T-cell (primary cell): Measurements from ENCODE around the gene FMN1. TPM values are rescaled to one million over a fixed set of nuclear protein-coding genes. Genes with fewer than 3 reads are reported as not detected.

Experiments
- ATAC-seq, 4 experiments: fragments of 200-7000 bp in 3 of 4; fragments of 150-1000 bp in 1 of 4; cut with Tn5 transposase; replicated peaks in 1 of 4; 1 replicate in 3 of 4; 2 replicates in 1 of 4; pipeline ENCODE4 v1.10.0; 2021; ENCODE audit warnings: moderate library complexity in 3 of 4, mild to moderate bottlenecking in 2 of 4, moderate number of reproducible peaks in 1 of 4
- CTCF ChIA-PET, 2 donors: fragments of 300-600 bp; sonication (Branson Sonifier 250); formaldehyde crosslinking; loops; one replicate each; lab custom pipeline; 2022; ENCODE audit warnings: antibody characterized with exemption in 2 of 2; lab: Charles Lee
- POLR2A ChIA-PET, 2 donors: fragments of 300-600 bp; sonication (Branson Sonifier 250); formaldehyde crosslinking; loops; one replicate each; lab custom pipeline; 2022; ENCODE audit warnings: antibody characterized with exemption in 2 of 2; lab: Charles Lee
- DNase-seq, 35 experiments: peaks; one replicate each; pipeline versions ENCODE4 v3.0.0 to v3.0.0-alpha.2; 2013 to 2023
- H3K27ac ChIP-seq: one replicate; pipeline ENCODE4 v1.5.1; 2013; ENCODE audit warnings: low read length
- H3K27me3 ChIP-seq, 2 experiments: replicated peaks in 1 of 2; 1 replicate in 1 of 2; 2 replicates in 1 of 2; pipeline versions ENCODE4 v1.6.1 to v1.7.0; 2013; ENCODE audit warnings: low read length in 1 of 2, mixed read lengths in 1 of 2; ENCODE audit not compliant: control insufficient read depth in 2 of 2, insufficient read depth in 2 of 2; ENCODE audit errors: extremely low read depth in 1 of 2
- H3K36me3 ChIP-seq, 2 donors: 1 replicate in 1 of 2; 2 replicates in 1 of 2; pipeline versions ENCODE4 v1.6.1 to v1.7.0; 2013; ENCODE audit warnings: low read length in 1 of 2; ENCODE audit not compliant: control insufficient read depth in 2 of 2, insufficient read depth in 1 of 2; ENCODE audit errors: extremely low read depth in 1 of 2
- H3K4me1 ChIP-seq, 2 experiments: 1 replicate in 1 of 2; 2 replicates in 1 of 2; pipeline versions ENCODE4 v1.6.1 to v1.7.0; 2013; ENCODE audit warnings: low read length in 2 of 2, mixed read lengths in 1 of 2; ENCODE audit not compliant: insufficient read depth in 2 of 2, control insufficient read depth in 1 of 2; ENCODE audit errors: extremely low read depth in 1 of 2
- H3K4me3 ChIP-seq, 2 donors: 1 replicate in 1 of 2; 2 replicates in 1 of 2; pipeline versions ENCODE4 v1.5.1 to v1.7.0; 2013; ENCODE audit warnings: mild to moderate bottlenecking in 2 of 2, low read length in 1 of 2, moderate library complexity in 1 of 2; ENCODE audit not compliant: control insufficient read depth in 1 of 2; ENCODE audit errors: extremely low read depth in 1 of 2
- H3K9me3 ChIP-seq: 2 replicates; pipeline ENCODE4 v1.7.0; 2013
- H3K27ac Mint-ChIP-seq, 2 donors: one replicate each; pipeline ENCODE4 v1.8.0; 2020 to 2021; ENCODE audit warnings: mild to moderate bottlenecking in 2 of 2, mixed read lengths in 2 of 2
- H3K27me3 Mint-ChIP-seq, 2 donors: one replicate each; pipeline ENCODE4 v1.8.0; 2021 to 2022; ENCODE audit warnings: mixed read lengths in 2 of 2
- H3K36me3 Mint-ChIP-seq: one replicate; pipeline ENCODE4 v1.8.0; 2021; ENCODE audit warnings: mixed read lengths
- H3K4me1 Mint-ChIP-seq, 3 donors: one replicate each; pipeline ENCODE4 v1.8.0; 2020 to 2022; ENCODE audit warnings: mixed read lengths in 3 of 3, mild to moderate bottlenecking in 1 of 3
- H3K4me3 Mint-ChIP-seq, 3 donors: one replicate each; pipeline ENCODE4 v1.8.0; 2020 to 2022; ENCODE audit warnings: mild to moderate bottlenecking in 3 of 3, mixed read lengths in 3 of 3, moderate library complexity in 3 of 3
- H3K9me3 Mint-ChIP-seq, 3 donors: one replicate each; pipeline ENCODE4 v1.8.0; 2020 to 2022; ENCODE audit warnings: mixed read lengths in 3 of 3
- WGBS: methylation state at CpG from one replicate; pipeline ENCODE4 v1.1.5; 2013; ENCODE audit warnings: missing lambda C conversion rate; ENCODE audit not compliant: insufficient coverage; 5-methylcytosine and 5-hydroxymethylcytosine counted together
- total RNA-seq, 35 experiments: library from RNA in 6 of 35; stranded (reverse) in 6 of 35; fragments of 120-200 nt in 1 of 35; gene quantifications; one replicate each; pipeline versions ENCODE4 v1.2.1 to v1.2.4 and lab custom pipeline; 2013 to 2026

FMN1 gene
- total RNA-seq, 5 donors from 2014 or later (not counting 1 experiment from before 2014, with no cell fraction given): 0.20 to 22.4 (median 14.9) TPM

GRCh38 chr15:32735989-32736700 is 458.4 kb downstream of the FMN1 start:
- POLR2A ChIA-PET: no interaction called here
- CTCF ChIA-PET: no interaction called here
- Histone ChIP-seq H3K4me3 (no peak overlapping the region), H3K4me1 (no peaks in the 10 kb centered on the region), H3K27me3 (peaks cover 0 to under 1% of the 10 kb centered on the region in 2 experiments), H3K36me3 (no peaks in the 10 kb centered on the region), H3K9me3 (no peaks in the 10 kb centered on the region), H3K27ac (no peak overlapping the region)
- peaks cover 4 to 12% (median 6%) of the 10 kb centered on the region in 3 donors for H3K9me3 Mint-ChIP-seq
- DNase-seq (no peak), ATAC-seq (no peak)
- H3K4me1 Mint-ChIP-seq: no peaks in the 10 kb centered on the region
- no peak overlapping the region for H3K4me3 Mint-ChIP-seq
- no CpG with 5 or more reads among the region's 2 CpGs for WGBS
- H3K36me3 Mint-ChIP-seq: no peaks in the 10 kb centered on the region
- peaks cover 32 to 44% of the 10 kb centered on the region in 2 donors for H3K27me3 Mint-ChIP-seq
- H3K27ac Mint-ChIP-seq: no peak overlapping the region

- no peak overlapping the region for H3K4me3 Mint-ChIP-seq
- Histone ChIP-seq H3K9me3 (no peaks in the 10 kb centered on the region), H3K36me3 (no peaks in the 10 kb centered on the region), H3K4me1 (no peaks in the 10 kb centered on the region), H3K27me3 (peaks cover 0 to 7% of the 10 kb centered on the region in 2 experiments), H3K27ac (no peak overlapping the region), H3K4me3 (no peak overlapping the region)
- CTCF ChIA-PET: no interaction called here
- no peak for DNase-seq
- H3K27me3 Mint-ChIP-seq: peaks cover 43 to 47% of the 10 kb centered on the region in 2 donors
- H3K9me3 Mint-ChIP-seq: no peaks in the 10 kb centered on the region
- ATAC-seq: no peak
- POLR2A ChIA-PET: no interaction called here
- 0% methylated on average over 1 of the region's 3 CpGs for WGBS
- no peaks in the 10 kb centered on the region for H3K4me1 Mint-ChIP-seq
- no peaks in the 10 kb centered on the region for H3K36me3 Mint-ChIP-seq
- no peak overlapping the region for H3K27ac Mint-ChIP-seq
Observed at GRCh38 chr15:32733281-32733680, 461.2 kb downstream of the FMN1 start.

- WGBS: no CpG with 5 or more reads among the region's 6 CpGs
- H3K4me3 ChIP-seq: no peak overlapping the region
- no peaks in the 10 kb centered on the region for H3K9me3 Mint-ChIP-seq
- H3K9me3 ChIP-seq: no peaks in the 10 kb centered on the region
- H3K27ac ChIP-seq: no peak overlapping the region
- H3K36me3 Mint-ChIP-seq: no peaks in the 10 kb centered on the region
- H3K27ac Mint-ChIP-seq: no peak overlapping the region
- CTCF ChIA-PET: no interaction called here
- H3K36me3 ChIP-seq: no peaks in the 10 kb centered on the region
- H3K27me3 ChIP-seq: peaks cover 0 to 7% of the 10 kb centered on the region in 2 experiments
- H3K4me1 ChIP-seq: no peaks in the 10 kb centered on the region
- ATAC-seq: no peak
- POLR2A ChIA-PET: no interaction called here
- no peak for DNase-seq
- H3K4me1 Mint-ChIP-seq: no peaks in the 10 kb centered on the region
- H3K27me3 Mint-ChIP-seq: peaks cover 43 to 47% of the 10 kb centered on the region in 2 donors
- H3K4me3 Mint-ChIP-seq: no peak overlapping the region
Observed at GRCh38 chr15:32732574-32733157, 461.8 kb downstream of the FMN1 start.

- DNase-seq: peak in 2 of 35 experiments; percentile 8 to 14
- H3K27me3 Mint-ChIP-seq: peaks cover 39 to 45% of the 10 kb centered on the region in 2 donors
- no peak overlapping the region for H3K27ac ChIP-seq
- H3K4me3 ChIP-seq: no peak overlapping the region
- H3K9me3 Mint-ChIP-seq: peaks cover 3 to 5% (median 4%) of the 10 kb centered on the region in 3 donors
- ChIA-PET POLR2A (no interaction called here), CTCF (no interaction called here)
- ATAC-seq: no peak
- 45% methylated on average over 23 of the region's 27 CpGs for WGBS
- H3K9me3 ChIP-seq: no peaks in the 10 kb centered on the region
- no peaks in the 10 kb centered on the region for H3K4me1 ChIP-seq
- H3K4me3 Mint-ChIP-seq: no peak overlapping the region
- no peaks in the 10 kb centered on the region for H3K36me3 Mint-ChIP-seq
- no peaks in the 10 kb centered on the region for H3K4me1 Mint-ChIP-seq
- H3K36me3 ChIP-seq: no peaks in the 10 kb centered on the region
- no peak overlapping the region for H3K27ac Mint-ChIP-seq
- H3K27me3 ChIP-seq: peaks cover 0 to 7% of the 10 kb centered on the region in 2 experiments
Observed at GRCh38 chr15:32730677-32731654, 463.5 kb downstream of the FMN1 start.

- Mint-ChIP-seq H3K9me3 (peaks cover 3 to 5% (median 4%) of the 10 kb centered on the region in 3 donors), H3K36me3 (no peaks in the 10 kb centered on the region), H3K4me1 (no peaks in the 10 kb centered on the region), H3K4me3 (no peak overlapping the region), H3K27me3 (peaks cover 46 to 49% of the 10 kb centered on the region in 2 donors), H3K27ac (no peak overlapping the region)
- DNase-seq (no peak), ATAC-seq (no peak)
- Histone ChIP-seq H3K4me3 (no peak overlapping the region), H3K27me3 (peaks cover 0 to 7% of the 10 kb centered on the region in 2 experiments), H3K27ac (no peak overlapping the region), H3K9me3 (no peaks in the 10 kb centered on the region), H3K4me1 (no peaks in the 10 kb centered on the region), H3K36me3 (no peaks in the 10 kb centered on the region)
- WGBS: 100% methylated on average over 4 of the region's 10 CpGs
- CTCF ChIA-PET: no interaction called here
- POLR2A ChIA-PET: no interaction called here
Observed at GRCh38 chr15:32729700-32730395, 464.7 kb downstream of the FMN1 start.
